Liver (tissue), 9 donors: Measurements from ENCODE around the gene KLHL20. TPM values are rescaled to one million over a fixed set of nuclear protein-coding genes. Genes with fewer than 3 reads are reported as not detected.

Experiments
- DNase-seq: peaks from one replicate; pipeline ENCODE4 v3.0.0-alpha.2; 2017; ENCODE audit warnings: low spot score
- H3K27ac ChIP-seq, 2 donors: one replicate each; pipeline ENCODE4 v1.7.0; 2013; ENCODE audit warnings: inconsistent platforms in 2 of 2, low read length in 2 of 2, control low read depth in 1 of 2, low read depth in 1 of 2, mild to moderate bottlenecking in 1 of 2
- H3K27me3 ChIP-seq, 4 donors: one replicate each; pipeline versions ENCODE4 v1.6.1 to v1.7.0; 2013; ENCODE audit warnings: low read length in 3 of 4, inconsistent platforms in 1 of 4, mild to moderate bottlenecking in 1 of 4, moderate library complexity in 1 of 4; ENCODE audit not compliant: control insufficient read depth in 4 of 4, insufficient read depth in 4 of 4
- H3K36me3 ChIP-seq, 4 donors: one replicate each; pipeline versions ENCODE4 v1.6.1 to v1.7.0; 2013; ENCODE audit warnings: low read length in 3 of 4, mild to moderate bottlenecking in 3 of 4, low read depth in 1 of 4, moderate library complexity in 1 of 4; ENCODE audit not compliant: control insufficient read depth in 4 of 4, insufficient read depth in 3 of 4
- H3K4me1 ChIP-seq, 4 donors: one replicate each; pipeline versions ENCODE4 v1.6.1 to v1.7.0; 2013; ENCODE audit warnings: low read length in 3 of 4, mild to moderate bottlenecking in 3 of 4, moderate library complexity in 1 of 4; ENCODE audit not compliant: control insufficient read depth in 4 of 4, insufficient read depth in 4 of 4
- H3K4me3 ChIP-seq, 3 donors: one replicate each; pipeline versions ENCODE4 v1.6.1 to v1.7.0; 2013; ENCODE audit warnings: low read length in 3 of 3, control low read depth in 1 of 3, low read depth in 1 of 3, mild to moderate bottlenecking in 1 of 3
- H3K9ac ChIP-seq, 2 donors: one replicate each; pipeline ENCODE4 v1.7.0; 2013; ENCODE audit warnings: low read length in 2 of 2, mild to moderate bottlenecking in 2 of 2, moderate library complexity in 2 of 2, control low read depth in 1 of 2, low read depth in 1 of 2
- H3K9me3 ChIP-seq, 4 donors: one replicate each; pipeline versions ENCODE4 v1.6.1 to v1.7.0; 2013; ENCODE audit warnings: low read length in 3 of 4; ENCODE audit not compliant: control insufficient read depth in 4 of 4
- EGR1 ChIP-seq, 2 donors: IDR thresholded peaks; 2 replicates each; pipeline ENCODE4 v1.6.1; 2016 to 2018; ENCODE audit warnings: antibody characterized with exemption in 2 of 2, low read depth in 2 of 2
- FOXA1 ChIP-seq: IDR thresholded peaks from 2 replicates; pipeline ENCODE4 v1.6.1; 2016; ENCODE audit warnings: antibody characterized with exemption
- FOXA2 ChIP-seq: IDR thresholded peaks from 2 replicates; pipeline ENCODE4 v1.6.1; 2016; ENCODE audit warnings: antibody characterized with exemption
- GABPA ChIP-seq, 2 donors: IDR thresholded peaks in 1 of 2; conservative IDR thresholded peaks in 1 of 2; 2 replicates each; pipeline ENCODE4 v1.6.1; 2016; ENCODE audit warnings: antibody characterized with exemption in 2 of 2, mild to moderate bottlenecking in 1 of 2, moderate library complexity in 1 of 2
- HNF4A ChIP-seq, 2 donors: conservative IDR thresholded peaks; 2 replicates each; pipeline ENCODE4 v1.6.1; 2016; ENCODE audit warnings: antibody characterized with exemption in 2 of 2, mild to moderate bottlenecking in 2 of 2
- HNF4G ChIP-seq: IDR thresholded peaks from 2 replicates; pipeline ENCODE4 v1.6.1; 2016; ENCODE audit warnings: antibody characterized with exemption
- JUND ChIP-seq, 2 donors: IDR thresholded peaks; 2 replicates each; pipeline ENCODE4 v1.6.1; 2016; ENCODE audit warnings: antibody characterized with exemption in 2 of 2
- NR2F2 ChIP-seq: IDR thresholded peaks from 2 replicates; pipeline ENCODE4 v1.6.1; 2016; ENCODE audit warnings: antibody characterized with exemption
- RAD21 ChIP-seq, 2 donors: IDR thresholded peaks; 2 replicates each; pipeline ENCODE4 v1.6.1; 2016; ENCODE audit warnings: antibody characterized with exemption in 2 of 2, mild to moderate bottlenecking in 2 of 2
- RXRA ChIP-seq, 2 donors: IDR thresholded peaks; 2 replicates each; pipeline ENCODE4 v1.6.1; 2017 to 2018; ENCODE audit warnings: antibody characterized with exemption in 2 of 2, mild to moderate bottlenecking in 1 of 2
- YY1 ChIP-seq: IDR thresholded peaks from 2 replicates; pipeline ENCODE4 v1.6.1; 2016; ENCODE audit warnings: antibody characterized with exemption, mild to moderate bottlenecking
- WGBS: extraction: QIAGEN DNeasy Blood & Tissue Kit; methylation state at CpG from one replicate; pipeline ENCODE4 v1.1.7; 2013; 5-methylcytosine and 5-hydroxymethylcytosine counted together
- polyA plus RNA-seq, 2 donors: library from polyadenylated mRNA; stranded (reverse) in 1 of 2; unstranded in 1 of 2; fragments of 200-250 nt in 1 of 2; fragments of >200 nt in 1 of 2; fragmentation: Nextera tagmentation in 1 of 2; extraction: Ambion mirVana in 1 of 2; gene quantifications; one replicate each; pipeline versions ENCODE4 v1.2.1 to v1.2.3, GENCODE V29; 2013 to 2015
- total RNA-seq, 2 donors: library from RNA; depleted of rRNA; stranded (reverse); fragments of >200 nt; gene quantifications; one replicate each; pipeline ENCODE4 v1.2.3, GENCODE V29; 2014
- TF ChIP-seq, protein P1 (sequence below): IDR thresholded peaks from 2 replicates; pipeline ENCODE4 v1.6.1; 2016; ENCODE audit warnings: antibody characterized with exemption
- TF ChIP-seq, protein P2 (sequence below): IDR thresholded peaks from 2 replicates; pipeline ENCODE4 v1.6.1; 2016; ENCODE audit warnings: antibody characterized with exemption
- TF ChIP-seq, protein P3 (sequence below): IDR thresholded peaks from 2 replicates; pipeline ENCODE4 v1.6.1; 2016; ENCODE audit warnings: antibody characterized with exemption
- TF ChIP-seq, protein P4 (sequence below): fragments of 150-350 bp; IDR thresholded peaks from 2 replicates; pipeline ENCODE4 v1.5.1; 2017; ENCODE audit warnings: improper control_type of control experiment, low read depth, low read length; ENCODE audit not compliant: missing input control
- TF ChIP-seq, protein P5 (sequence below): IDR thresholded peaks from 2 replicates; pipeline ENCODE4 v1.6.1; 2016; ENCODE audit warnings: antibody characterized with exemption, mild to moderate bottlenecking
- donor health status: healthy.
- donor health status: healthy.
- donor health status: healthy.
- donor health status: healthy.
- donor health status: healthy.

Gene KLHL20
- total and polyA plus RNA-seq, 4 donors = 5.2 to 25.9 (median 9.5) TPM

DNA sequence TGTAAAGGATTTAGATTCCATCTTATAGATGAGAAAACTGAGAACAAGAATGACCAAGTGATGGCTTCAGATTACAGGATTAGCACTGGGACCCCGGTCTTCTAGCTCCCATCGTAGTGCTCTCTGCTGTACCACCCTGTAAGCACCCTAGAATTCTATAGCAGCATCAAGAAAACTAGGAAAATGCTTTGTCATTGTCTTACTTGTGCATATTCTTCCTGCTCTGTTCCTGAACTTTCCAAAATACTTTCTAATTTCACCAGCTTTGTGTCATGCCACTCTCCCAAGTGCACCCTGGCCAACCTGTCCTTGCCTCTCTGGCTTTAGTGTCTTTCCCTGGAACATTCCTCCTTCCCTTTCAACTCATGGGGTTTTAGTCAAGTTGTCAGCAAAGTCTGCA lies 6.0 kb upstream of the KLHL20 start:
- H3K27me3 ChIP-seq = peaks cover 0 to 7% (median 3%) of the 10 kb centered on the region in 4 donors
- H3K9me3 ChIP-seq = no peaks in the 10 kb centered on the region
- TF ChIP-seq RAD21 (IDR thresholded peaks at IDR 0.05) (no peak), FOXA2 (no peak), NR2F2 (no peak)
- H3K36me3 ChIP-seq = no peaks in the 10 kb centered on the region
- H3K27ac ChIP-seq = no peak overlapping the region
- no peaks in the 10 kb centered on the region for H3K4me1 ChIP-seq
- 76% methylated on average over 2 of the region's 2 CpGs for WGBS
- H3K4me3 ChIP-seq = no peak overlapping the region
- no peak overlapping the region for H3K9ac ChIP-seq
- DNase-seq = no peak

DNA sequence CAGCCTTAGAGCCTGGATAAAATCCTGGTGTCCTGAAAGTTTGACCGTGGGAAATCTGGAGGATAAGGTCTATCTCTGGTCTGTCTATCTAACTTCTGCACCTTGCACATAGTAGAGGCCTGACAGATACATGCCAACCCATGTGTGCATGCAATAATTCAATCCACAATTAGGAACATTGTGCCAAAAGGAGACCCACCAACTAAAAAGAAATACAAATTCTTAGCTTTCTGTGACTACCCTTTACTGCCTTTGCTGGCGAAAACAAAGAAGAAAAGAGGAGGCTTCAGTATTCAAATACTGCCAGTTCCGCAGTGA lies 381 bp upstream of the KLHL20 start:
- Histone ChIP-seq H3K9me3 (no peaks in the 10 kb centered on the region), H3K27ac (peak overlapping the region; percentile 89 to 90), H3K4me3 (peak overlapping the region; percentile 69 to 90 (median 82)), H3K4me1 (peaks cover 5 to 19% (median 14%) of the 10 kb centered on the region in 4 donors), H3K27me3 (peaks cover 0 to 7% (median 3%) of the 10 kb centered on the region in 4 donors), H3K36me3 (no peaks in the 10 kb centered on the region), H3K9ac (no peak overlapping the region)
- DNase-seq = no peak
- TF ChIP-seq FOXA1 = no peak
- TF ChIP-seq, protein P1, sequence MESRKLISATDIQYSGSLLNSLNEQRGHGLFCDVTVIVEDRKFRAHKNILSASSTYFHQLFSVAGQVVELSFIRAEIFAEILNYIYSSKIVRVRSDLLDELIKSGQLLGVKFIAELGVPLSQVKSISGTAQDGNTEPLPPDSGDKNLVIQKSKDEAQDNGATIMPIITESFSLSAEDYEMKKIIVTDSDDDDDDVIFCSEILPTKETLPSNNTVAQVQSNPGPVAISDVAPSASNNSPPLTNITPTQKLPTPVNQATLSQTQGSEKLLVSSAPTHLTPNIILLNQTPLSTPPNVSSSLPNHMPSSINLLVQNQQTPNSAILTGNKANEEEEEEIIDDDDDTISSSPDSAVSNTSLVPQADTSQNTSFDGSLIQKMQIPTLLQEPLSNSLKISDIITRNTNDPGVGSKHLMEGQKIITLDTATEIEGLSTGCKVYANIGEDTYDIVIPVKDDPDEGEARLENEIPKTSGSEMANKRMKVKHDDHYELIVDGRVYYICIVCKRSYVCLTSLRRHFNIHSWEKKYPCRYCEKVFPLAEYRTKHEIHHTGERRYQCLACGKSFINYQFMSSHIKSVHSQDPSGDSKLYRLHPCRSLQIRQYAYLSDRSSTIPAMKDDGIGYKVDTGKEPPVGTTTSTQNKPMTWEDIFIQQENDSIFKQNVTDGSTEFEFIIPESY = peak; percentile 3
- 58% methylated on average over 3 of the region's 3 CpGs for WGBS

GRCh38 chr1:173715538-173715844 lies 710 bp downstream of the KLHL20 start:
- Histone ChIP-seq H3K4me1 (peaks cover 5 to 19% (median 14%) of the 10 kb centered on the region in 4 donors), H3K27me3 (peaks cover 0 to 2% (median under 1%) of the 10 kb centered on the region in 4 donors), H3K27ac (peak overlapping the region; percentile 89 to 90), H3K4me3 (peak overlapping the region; percentile 69 to 90 (median 82)), H3K36me3 (peaks cover 0 to 2% (median 0%) of the 10 kb centered on the region in 4 donors), H3K9me3 (no peaks in the 10 kb centered on the region), H3K9ac (peak overlapping the region; percentile 79 to 94)
- TF ChIP-seq HNF4G (no peak), YY1 (no peak), RXRA (IDR thresholded peaks at IDR 0.05) (no peak), HNF4A (conservative IDR thresholded peaks at IDR 0.05) (no peak), JUND (IDR thresholded peaks at IDR 0.05) (no peak), FOXA2 (no peak), GABPA (IDR thresholded peaks at IDR 0.05 in 1 of 2, conservative IDR thresholded peaks at IDR 0.05 in 1 of 2) (no peak), EGR1 (IDR thresholded peaks at IDR 0.05; ENCODE audit: low read depth in 2 of 2) (no peak), FOXA1 (no peak), NR2F2 (no peak)
- TF ChIP-seq, protein P2, sequence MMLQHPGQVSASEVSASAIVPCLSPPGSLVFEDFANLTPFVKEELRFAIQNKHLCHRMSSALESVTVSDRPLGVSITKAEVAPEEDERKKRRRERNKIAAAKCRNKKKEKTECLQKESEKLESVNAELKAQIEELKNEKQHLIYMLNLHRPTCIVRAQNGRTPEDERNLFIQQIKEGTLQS = no peak
- TF ChIP-seq, protein P3, sequence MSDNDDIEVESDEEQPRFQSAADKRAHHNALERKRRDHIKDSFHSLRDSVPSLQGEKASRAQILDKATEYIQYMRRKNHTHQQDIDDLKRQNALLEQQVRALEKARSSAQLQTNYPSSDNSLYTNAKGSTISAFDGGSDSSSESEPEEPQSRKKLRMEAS = no peak
- TF ChIP-seq, protein P4, sequence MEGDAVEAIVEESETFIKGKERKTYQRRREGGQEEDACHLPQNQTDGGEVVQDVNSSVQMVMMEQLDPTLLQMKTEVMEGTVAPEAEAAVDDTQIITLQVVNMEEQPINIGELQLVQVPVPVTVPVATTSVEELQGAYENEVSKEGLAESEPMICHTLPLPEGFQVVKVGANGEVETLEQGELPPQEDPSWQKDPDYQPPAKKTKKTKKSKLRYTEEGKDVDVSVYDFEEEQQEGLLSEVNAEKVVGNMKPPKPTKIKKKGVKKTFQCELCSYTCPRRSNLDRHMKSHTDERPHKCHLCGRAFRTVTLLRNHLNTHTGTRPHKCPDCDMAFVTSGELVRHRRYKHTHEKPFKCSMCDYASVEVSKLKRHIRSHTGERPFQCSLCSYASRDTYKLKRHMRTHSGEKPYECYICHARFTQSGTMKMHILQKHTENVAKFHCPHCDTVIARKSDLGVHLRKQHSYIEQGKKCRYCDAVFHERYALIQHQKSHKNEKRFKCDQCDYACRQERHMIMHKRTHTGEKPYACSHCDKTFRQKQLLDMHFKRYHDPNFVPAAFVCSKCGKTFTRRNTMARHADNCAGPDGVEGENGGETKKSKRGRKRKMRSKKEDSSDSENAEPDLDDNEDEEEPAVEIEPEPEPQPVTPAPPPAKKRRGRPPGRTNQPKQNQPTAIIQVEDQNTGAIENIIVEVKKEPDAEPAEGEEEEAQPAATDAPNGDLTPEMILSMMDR = no peak
- TF ChIP-seq, protein P1 = no peak
- TF ChIP-seq, protein P5, sequence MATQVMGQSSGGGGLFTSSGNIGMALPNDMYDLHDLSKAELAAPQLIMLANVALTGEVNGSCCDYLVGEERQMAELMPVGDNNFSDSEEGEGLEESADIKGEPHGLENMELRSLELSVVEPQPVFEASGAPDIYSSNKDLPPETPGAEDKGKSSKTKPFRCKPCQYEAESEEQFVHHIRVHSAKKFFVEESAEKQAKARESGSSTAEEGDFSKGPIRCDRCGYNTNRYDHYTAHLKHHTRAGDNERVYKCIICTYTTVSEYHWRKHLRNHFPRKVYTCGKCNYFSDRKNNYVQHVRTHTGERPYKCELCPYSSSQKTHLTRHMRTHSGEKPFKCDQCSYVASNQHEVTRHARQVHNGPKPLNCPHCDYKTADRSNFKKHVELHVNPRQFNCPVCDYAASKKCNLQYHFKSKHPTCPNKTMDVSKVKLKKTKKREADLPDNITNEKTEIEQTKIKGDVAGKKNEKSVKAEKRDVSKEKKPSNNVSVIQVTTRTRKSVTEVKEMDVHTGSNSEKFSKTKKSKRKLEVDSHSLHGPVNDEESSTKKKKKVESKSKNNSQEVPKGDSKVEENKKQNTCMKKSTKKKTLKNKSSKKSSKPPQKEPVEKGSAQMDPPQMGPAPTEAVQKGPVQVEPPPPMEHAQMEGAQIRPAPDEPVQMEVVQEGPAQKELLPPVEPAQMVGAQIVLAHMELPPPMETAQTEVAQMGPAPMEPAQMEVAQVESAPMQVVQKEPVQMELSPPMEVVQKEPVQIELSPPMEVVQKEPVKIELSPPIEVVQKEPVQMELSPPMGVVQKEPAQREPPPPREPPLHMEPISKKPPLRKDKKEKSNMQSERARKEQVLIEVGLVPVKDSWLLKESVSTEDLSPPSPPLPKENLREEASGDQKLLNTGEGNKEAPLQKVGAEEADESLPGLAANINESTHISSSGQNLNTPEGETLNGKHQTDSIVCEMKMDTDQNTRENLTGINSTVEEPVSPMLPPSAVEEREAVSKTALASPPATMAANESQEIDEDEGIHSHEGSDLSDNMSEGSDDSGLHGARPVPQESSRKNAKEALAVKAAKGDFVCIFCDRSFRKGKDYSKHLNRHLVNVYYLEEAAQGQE = no peak
- no peak for DNase-seq
- 0% methylated on average over 8 of the region's 8 CpGs for WGBS
